Measurements from ENCODE around the gene GNAT1. TPM values are rescaled to one million over a fixed set of nuclear protein-coding genes. Genes with fewer than 3 reads are reported as not detected.

Gene GNAT1
- total and polyA plus RNA-seq, 2 of the 13 experiments (the other 11 are each of a cell fraction or from before 2014, with no cell fraction given): 0.15 TPM; not detected in 1

DNA sequence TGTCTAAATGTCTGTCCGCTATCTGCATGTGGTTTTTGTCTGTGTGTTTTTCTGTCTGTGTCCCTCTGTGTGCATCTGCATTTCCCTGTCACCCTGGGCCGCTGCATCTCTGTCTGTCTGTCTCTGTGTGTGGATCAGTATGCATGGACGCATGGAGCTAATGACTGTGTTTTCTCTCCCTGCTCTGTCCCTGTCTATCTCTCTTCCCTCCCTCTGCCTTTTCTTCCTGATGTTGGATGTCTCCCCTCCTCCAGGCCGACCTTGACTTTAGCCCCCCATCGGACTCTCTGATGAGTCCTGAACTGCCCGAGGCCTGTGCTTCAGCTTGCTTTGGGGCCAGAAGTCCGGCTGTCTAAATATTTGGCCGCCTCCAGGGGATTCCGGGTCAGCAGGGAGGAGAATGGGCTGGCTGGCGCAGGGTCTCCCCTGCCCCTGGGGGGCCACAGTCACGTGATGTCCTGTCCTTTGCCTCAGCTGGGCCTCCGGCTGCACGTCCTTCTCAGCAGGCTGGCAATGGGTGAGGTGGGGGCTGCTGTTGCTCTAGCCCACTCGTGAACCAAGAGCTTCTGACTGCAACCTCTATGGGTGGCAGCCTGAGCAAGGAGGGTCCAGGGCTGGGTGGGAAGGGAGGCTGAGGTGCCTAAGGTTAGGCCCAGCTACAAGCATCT lies 17.4 kb downstream of the GNAT1 start:
- POLR2A ChIA-PET: interaction anchor here (0.8 to 16.5 kb wide), 17 partner anchors 3 to 94 kb away, joined by 3 to 844 read pairs (median 12); partner anchors contain the start of genes GNAI2, HYAL1, HYAL3 and IFRD2
- peaks cover 87% of the 10 kb centered on the region for H3K4me1 ChIP-seq (ENCODE audit: insufficient read depth, low read length)
- ATAC-seq (peak; percentile 37), FAIRE-seq (peak; percentile 93), DNase-seq (ENCODE audit: low spot score) (peak; percentile 93)
- BruUV-seq (replicated peaks): no TSS peak
- H3K9me3 ChIP-seq (ENCODE audit: low read length): no peaks in the 10 kb centered on the region
- peaks cover 4% of the 10 kb centered on the region; the same call in 1 of the 2 replicates for H4K20me1 ChIP-seq (ENCODE audit: insufficient read depth, low read length)
- H3K4me3 ChIP-seq (replicated peaks in 1 of 3; ENCODE audit: insufficient read depth in 1 of 3, low read depth in 2 of 3, low read length in 3 of 3): peak overlapping the region in 2 of 3 experiments; percentile 35 to 64; a peak in 4 of 6 replicates
- peak overlapping the region; percentile 99 for H3K27ac ChIP-seq (ENCODE audit: extremely low read length, insufficient read depth, low read length)
- CTCF ChIA-PET (ENCODE audit: low intra/inter-chr PET ratio, low total read pairs): no interaction called here
- H3K9ac ChIP-seq (ENCODE audit: insufficient read depth, low read depth, low read length): peak overlapping the region; percentile 70
- in situ Hi-C loops (cut with HindIII; ENCODE audit: extremely low pct_ligation_motif_present, low pct_unique_long_range_greater_than_20kb): no loop called here
- no peaks in the 10 kb centered on the region for H3K27me3 ChIP-seq (ENCODE audit: control insufficient read depth in 1 of 2, insufficient read depth in 2 of 2, low read length in 2 of 2)
- 0% methylated on average over 11 of the region's 14 CpGs for WGBS (ENCODE audit: low lambda C conversion rate)
- H3K4me2 ChIP-seq (ENCODE audit: low read depth, low read length): peak overlapping the region; percentile 85
- H2AFZ ChIP-seq (ENCODE audit: low read length): no peak overlapping the region
- H3K79me2 ChIP-seq (ENCODE audit: insufficient read depth, low read length): peaks cover 57% of the 10 kb centered on the region
- peaks cover 0 to 4% of the 10 kb centered on the region in 2 experiments; a peak in 2 of 5 replicates for H3K36me3 ChIP-seq (replicated peaks in 1 of 2; ENCODE audit: control insufficient read depth in 1 of 2, insufficient read depth in 2 of 2, low read length in 2 of 2)
- intact Hi-C loops (cut with micrococcal nuclease; ENCODE audit: unreplicated experiment): no loop called here
- TF ChIP-seq ZNF318 (CRISPR knock-in tag; IDR thresholded peaks at IDR 0.05) (no peak), ZMAT3 (CRISPR knock-in tag; conservative IDR thresholded peaks at IDR 0.05) (no peak), SMARCC2 (IDR thresholded peaks at IDR 0.05) (no peak), ZNF180 (CRISPR knock-in tag; IDR thresholded peaks at IDR 0.05; ENCODE audit: borderline replicate concordance, low read depth) (no peak), ZNF619 (CRISPR knock-in tag; IDR thresholded peaks at IDR 0.05) (0 out of 2 replicates have a peak, but pooled peaks have one; percentile 84), ZNF691 (CRISPR knock-in tag; IDR thresholded peaks at IDR 0.05; ENCODE audit: borderline replicate concordance, low read depth) (peak; percentile 76; the same call in 1 of the 2 replicates), PITX1 (CRISPR knock-in tag; IDR thresholded peaks at IDR 0.05) (peak; percentile 98), MED13 (CRISPR knock-in tag; IDR thresholded peaks at IDR 0.05) (peak; percentile 92), RFX5 (IDR thresholded peaks at IDR 0.05; ENCODE audit: low read depth, low read length) (no peak)
- TF ChIP-seq, protein P1, sequence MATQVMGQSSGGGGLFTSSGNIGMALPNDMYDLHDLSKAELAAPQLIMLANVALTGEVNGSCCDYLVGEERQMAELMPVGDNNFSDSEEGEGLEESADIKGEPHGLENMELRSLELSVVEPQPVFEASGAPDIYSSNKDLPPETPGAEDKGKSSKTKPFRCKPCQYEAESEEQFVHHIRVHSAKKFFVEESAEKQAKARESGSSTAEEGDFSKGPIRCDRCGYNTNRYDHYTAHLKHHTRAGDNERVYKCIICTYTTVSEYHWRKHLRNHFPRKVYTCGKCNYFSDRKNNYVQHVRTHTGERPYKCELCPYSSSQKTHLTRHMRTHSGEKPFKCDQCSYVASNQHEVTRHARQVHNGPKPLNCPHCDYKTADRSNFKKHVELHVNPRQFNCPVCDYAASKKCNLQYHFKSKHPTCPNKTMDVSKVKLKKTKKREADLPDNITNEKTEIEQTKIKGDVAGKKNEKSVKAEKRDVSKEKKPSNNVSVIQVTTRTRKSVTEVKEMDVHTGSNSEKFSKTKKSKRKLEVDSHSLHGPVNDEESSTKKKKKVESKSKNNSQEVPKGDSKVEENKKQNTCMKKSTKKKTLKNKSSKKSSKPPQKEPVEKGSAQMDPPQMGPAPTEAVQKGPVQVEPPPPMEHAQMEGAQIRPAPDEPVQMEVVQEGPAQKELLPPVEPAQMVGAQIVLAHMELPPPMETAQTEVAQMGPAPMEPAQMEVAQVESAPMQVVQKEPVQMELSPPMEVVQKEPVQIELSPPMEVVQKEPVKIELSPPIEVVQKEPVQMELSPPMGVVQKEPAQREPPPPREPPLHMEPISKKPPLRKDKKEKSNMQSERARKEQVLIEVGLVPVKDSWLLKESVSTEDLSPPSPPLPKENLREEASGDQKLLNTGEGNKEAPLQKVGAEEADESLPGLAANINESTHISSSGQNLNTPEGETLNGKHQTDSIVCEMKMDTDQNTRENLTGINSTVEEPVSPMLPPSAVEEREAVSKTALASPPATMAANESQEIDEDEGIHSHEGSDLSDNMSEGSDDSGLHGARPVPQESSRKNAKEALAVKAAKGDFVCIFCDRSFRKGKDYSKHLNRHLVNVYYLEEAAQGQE (IDR thresholded peaks at IDR 0.05; ENCODE audit: borderline replicate concordance in 1 of 2, low read depth in 1 of 2, low read length in 2 of 2): peak in 1 of 2 experiments; percentile 72; a peak in 2 of 4 replicates

All from HepG2 (cell line).